GM21737 (cell line): Measurements from ENCODE around the gene SGK1.

Source experiments
- ATAC-seq: cut with Tn5 transposase; IDR thresholded peaks from one replicate; pipeline ENCODE4 v1.9.1; 2021; ENCODE audit warnings: mild to moderate bottlenecking, moderate library complexity; ENCODE audit not compliant: unreplicated experiment

Gene SGK1

DNA sequence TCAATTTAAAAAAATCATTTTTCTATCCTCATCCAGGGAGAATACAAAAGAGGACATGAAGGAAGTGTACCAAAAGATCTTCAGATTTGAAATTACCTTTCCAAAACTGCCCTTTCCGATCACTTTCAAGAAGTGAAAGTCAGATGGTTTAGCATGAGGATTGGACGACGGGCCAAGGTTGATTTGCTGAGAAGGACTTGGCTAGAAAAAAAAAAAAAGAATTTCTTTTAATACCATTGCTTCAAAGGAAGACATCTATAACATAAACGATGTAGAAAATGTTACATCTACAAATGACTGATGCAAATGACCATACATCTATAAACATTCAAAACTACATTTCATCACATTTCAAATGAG is 144.6 kb downstream of the SGK1 start:
- no peak for ATAC-seq

DNA sequence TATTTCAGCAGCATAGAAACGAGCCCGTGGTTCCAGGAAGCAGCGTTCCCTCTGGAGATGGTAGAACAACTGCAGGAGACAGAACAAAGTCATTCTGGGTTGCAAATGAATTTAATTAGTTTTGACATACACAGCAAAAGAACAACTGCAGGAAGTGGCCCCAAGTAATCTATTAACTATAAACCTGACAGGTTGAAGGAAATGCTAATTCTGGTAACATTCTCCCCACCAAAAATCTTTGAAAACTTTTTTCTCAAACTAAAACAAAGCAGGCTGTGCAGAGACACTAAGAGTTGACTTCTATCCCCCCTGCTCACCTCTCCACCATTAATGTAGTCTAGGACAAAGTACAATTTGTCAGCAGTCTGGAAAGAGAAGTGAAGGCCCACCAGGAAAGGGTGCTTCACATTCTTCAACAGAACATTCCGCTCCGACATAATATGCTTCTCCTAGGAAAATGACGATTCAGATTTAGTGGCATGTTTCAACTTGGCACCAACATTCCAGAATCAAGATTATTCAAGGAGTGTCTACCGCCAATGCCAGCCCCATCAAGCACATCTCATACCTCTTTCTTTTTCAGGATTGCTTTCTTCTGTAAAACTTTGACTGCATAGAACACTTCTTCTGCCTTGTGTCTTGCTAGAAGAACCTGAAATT is 145.1 kb downstream of the SGK1 start:
- no peak for ATAC-seq

DNA sequence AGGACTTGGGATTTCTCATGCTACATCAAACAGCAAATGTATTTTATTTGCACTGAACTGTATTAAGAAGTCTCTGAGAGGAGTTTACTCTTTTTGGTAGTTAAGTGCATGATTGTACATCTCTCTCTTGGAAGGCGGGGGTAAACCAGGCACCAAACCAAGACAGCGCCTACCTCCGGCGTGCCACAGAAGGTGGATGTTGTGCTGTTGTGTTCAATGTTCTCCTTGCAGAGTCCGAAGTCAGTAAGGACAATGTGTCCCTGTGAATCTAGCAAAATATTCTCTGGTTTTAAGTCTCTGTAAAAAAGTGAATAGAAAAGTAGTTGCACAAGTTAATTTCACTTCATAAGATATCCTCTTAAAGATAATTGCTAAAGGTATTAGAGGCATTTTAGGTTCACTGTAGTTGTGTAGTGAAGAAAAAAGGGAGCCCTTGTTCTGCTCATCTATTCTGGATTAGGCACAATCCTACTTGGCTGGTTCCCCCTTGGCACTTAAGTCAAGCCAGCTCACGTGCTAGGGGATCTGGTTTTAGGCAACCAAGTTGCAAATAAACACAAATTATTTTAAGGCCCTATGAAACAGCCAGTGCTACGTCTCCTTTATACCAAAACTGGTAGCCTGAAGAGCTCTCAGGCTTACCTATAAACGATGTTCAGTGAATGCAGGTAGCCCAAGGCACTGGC is 145.7 kb downstream of the SGK1 start:
- no peak for ATAC-seq

DNA sequence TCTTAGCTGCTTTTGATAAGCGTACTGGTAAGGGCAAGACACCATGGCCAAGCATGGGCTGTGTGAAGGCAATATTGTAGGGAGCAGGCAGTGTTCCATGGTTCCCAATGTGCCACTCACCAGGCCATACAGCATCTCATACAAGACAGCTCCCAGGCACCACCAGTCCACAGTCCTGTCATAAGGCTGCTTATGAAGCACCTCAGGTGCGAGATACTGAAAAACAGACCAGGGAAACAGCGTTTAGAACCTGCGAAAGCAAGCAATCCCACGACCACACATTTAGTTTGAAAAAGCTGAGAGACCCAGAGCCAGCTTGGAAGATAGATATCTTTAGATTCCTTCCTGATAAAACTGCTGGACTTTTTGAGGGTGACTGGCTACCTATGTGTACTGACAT is 146.4 kb downstream of the SGK1 start:
- no peak for ATAC-seq

DNA sequence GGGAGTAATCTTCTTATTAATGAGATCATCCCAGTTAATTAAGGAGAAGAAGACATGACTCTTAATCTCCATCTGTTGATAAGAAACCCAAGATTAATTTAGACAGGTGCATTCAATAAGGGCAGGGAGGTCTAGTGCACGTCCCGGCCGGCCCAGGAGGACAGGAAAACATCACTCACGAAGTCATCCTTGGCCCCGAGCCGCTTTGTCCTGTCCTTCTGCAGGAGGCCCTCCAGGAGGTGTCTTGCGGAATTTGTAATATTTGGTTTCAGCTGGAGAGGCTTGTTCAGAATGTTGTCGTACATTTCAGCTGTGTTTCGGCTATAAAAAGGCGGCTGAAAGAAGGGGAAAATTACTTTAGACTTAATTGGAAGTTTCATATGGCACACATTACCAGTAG is 147.1 kb downstream of the SGK1 start:
- no peak for ATAC-seq

GRCh38 chr6:134169871-134170486 is 147.9 kb downstream of the SGK1 start:
- ATAC-seq, result no peak

GRCh38 chr6:134168590-134169208 is 149.2 kb downstream of the SGK1 start:
- no peak for ATAC-seq

DNA sequence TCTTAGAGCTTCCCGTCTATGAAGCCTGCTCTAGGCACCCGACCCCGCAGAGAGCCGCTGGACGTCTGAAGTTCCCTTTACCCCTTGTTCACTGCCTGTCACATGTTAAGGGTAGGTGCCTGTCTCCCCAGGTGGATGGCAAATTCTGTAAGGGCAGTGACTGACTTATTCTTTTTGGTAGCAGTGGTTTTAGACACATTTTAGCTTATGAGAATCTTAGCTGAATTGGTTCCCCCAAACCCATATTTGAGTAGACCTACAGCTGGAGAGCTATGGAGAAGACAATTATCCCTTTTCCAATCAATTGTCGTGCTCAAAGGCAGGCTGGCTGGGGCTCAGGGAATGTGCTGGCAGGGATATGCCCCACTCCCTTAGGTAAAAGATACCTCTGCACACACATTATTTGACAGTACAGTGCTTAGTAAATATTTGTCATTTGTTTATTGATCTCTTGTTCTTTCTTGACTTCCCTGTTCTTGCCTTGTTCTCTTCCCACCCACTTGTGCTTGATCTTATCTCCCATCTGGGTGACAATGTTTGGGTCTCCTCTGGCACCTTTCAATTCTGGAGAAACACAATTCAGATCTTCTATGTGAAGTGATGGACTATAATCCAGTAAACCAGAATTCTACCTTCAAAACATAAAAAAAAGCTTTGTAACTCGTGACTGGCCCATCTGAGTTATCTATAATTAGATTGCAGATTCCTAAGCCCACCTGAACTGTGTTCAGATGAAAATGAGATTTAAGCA is 151.2 kb downstream of the SGK1 start:
- no peak for ATAC-seq

DNA sequence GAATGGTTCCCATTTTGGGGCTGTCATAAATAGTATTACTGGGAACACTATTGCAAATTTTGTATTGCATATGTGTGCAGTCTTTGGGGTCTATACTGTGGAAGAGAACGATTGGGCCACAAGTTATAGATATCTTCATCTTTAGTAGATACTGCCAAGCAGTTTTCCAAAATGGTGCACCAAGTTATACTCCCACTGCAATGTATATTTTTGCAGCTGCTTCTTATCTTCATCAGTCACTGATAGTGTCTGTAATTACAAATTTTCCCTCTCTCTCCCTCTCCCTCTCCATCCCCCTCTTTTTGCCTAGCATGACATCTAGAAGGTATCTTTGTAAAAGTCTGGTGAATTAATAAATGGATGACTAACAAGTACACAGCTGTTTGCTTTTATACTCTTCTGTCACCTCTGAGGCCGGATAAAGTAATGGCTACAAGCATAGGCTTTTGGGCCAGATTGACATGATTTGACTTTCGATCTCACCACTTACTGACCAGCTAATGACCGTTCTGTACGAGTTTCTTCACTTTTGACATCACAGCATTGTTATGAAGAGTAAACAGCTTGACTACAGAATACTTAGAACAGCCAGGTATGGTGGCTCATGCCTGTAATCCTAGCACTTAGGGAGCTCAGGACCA is 152.2 kb downstream of the SGK1 start:
- no peak for ATAC-seq

GRCh38 chr6:134164300-134164699 is 153.6 kb downstream of the SGK1 start:
- ATAC-seq, result no peak

DNA sequence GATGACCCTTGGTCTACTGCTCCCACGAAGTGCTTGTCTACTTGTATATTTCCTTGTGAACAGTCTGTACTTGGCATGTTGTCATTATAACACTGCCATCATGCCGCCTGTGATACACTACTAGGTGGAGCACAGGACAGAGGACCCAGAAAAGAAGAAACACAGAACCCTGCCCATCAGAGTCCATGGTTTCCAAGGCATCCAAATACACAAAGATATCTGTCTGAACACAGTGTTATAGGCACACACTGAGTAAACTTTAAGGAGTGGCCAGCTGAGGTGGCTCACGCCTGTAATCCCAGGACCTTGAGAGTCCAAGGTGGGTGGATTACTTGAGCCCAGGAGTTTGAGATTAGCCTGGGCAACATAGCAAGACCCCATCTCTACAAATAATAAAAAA is 155.0 kb downstream of the SGK1 start:
- ATAC-seq, result no peak

- ATAC-seq, result no peak
Observed at GRCh38 chr6:134161041-134161440, 156.9 kb downstream of the SGK1 start.

DNA sequence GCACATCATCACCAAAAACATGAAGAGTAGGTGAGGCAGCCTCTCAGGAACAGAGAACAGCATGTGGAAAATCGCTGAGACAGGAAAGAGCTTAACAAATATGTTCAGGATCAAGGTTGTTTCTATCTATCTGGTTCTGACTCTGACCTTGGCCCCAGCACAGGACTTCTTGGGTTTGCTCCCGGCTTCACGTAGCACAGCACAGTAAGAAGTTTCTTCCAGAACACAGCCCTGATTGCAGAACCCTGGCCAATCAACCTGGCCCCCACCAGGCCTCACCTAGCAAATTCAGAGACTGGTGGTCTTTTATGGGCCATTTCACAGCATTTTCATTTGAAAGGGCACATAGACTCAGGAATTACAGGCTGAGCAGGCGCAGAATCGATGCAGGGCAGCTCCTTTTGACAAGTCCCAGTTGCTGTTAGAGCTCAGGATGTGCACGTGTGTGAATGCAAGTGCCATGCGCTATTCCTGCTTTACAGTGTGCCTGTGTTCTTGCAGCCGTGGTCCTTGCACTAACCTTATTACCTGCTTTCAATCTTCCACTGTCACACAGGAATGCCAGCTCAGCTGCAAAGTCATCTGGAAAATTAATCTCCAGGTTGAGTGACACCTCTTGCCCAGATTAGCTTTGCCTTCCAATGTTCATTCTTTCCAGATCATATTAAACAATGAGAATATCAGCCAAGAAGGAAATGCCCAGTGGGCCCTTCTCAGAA is 165.0 kb downstream of the SGK1 start:
- no peak for ATAC-seq

GRCh38 chr6:134148566-134148965 is 169.3 kb downstream of the SGK1 start:
- ATAC-seq, result no peak

DNA sequence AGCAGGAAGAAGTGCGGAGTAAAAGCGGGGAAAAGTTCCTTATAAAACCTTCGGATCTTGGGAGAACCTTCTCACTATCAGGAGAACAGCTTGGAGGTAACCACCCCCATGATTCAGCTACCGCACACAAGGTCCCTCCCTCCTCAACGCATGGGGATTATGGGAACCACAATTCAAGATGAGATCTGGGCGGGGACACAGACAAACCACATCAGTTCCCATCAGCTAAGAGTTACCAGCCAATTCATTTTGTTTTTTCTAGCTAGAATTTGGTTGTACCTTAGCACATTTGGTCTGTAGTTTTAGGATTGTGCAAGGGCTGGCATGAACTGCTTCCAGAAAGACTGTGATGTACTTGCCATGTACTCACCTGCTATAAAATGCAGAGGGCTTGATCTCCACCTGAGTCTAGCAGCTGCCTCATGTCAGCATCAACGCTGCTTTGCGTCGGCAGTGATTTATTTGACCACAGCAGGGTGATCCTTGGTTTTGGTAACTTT is 170.8 kb downstream of the SGK1 start:
- ATAC-seq, result no peak

- ATAC-seq, result no peak
Observed at GRCh38 chr6:134146268-134147033, 171.5 kb downstream of the SGK1 start.

DNA sequence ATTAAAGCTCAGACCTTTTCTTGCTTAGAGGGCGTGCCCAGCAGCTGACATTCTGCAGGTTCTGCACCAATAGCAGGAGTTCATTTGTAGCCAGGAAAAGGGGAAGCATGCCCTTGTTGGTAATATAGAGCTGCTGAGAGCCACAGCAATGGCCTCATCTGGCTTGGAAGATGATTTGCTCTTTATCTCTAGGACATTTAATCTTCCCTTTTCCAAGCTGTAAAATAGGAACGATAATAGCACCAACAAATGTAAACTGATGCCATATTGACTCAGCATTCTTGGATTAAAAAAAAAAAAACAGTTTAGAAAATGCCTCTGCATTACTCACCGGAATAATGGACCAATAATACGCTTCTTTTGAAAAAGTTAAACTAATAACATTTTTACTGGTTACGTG is 172.1 kb downstream of the SGK1 start:
- no peak for ATAC-seq

DNA sequence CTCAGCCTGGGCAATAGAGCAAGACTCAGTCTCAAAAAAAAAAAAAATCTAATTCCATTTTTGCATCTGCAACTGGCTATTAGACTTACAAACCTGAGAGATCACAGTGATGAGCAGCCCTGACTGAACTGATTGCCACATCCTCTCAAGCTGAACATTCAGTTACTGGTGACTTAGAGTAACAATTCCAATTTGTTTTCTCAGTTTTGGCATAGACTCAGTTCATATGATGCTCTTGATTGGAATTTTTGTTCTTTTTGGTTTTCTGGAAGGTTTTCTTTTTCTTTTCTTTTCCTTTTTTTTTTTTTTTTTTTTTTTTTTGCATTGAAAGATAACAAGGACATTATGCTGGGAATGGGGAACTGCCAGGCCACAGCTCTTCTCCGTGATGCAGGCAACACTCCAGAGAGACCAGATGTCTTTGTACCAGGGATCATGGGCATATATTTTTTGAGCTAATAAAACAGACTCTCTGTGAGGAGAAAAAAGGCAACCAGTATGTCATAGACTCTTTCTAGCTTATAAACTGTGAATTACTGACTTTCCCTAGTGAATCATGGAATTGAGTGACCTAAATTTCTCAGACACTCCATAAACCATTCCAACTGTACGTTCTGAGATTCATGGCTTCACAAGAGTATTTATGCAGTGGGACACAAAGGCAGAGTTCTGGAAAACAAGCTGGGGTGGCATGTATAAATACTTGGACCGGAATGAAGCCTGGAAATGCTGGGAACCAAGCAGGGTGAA is 179.5 kb downstream of the SGK1 start:
- ATAC-seq, result no peak

DNA sequence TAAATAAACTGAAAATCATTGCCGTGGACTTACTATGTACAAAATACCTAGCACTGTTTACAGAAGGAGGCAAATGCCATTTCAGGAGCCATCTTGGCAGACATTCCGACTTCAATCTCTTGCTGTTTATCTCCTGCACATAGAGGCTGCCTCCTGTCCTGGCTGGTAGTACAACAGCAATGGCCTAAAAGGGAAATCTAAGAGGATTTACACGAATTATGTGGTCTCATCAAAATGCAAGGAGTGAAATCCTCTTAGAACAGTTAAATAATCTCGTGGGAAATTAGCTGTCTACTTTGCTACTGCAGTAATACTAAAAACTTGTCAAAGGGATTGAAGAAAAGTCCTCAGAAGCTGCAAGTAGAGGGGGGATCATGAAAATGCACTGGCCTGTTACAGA is 183.3 kb downstream of the SGK1 start:
- ATAC-seq, result no peak
